Measurements from ENCODE around the gene MBNL2.

MBNL2 gene

GRCh38 chr13:97226013-97226412, 3.9 kb downstream of the MBNL2 start:
- TF ChIP-seq USF1 (IDR thresholded peaks at IDR 0.05) (no peak), FOXM1 (IDR thresholded peaks at IDR 0.05; ENCODE audit: borderline replicate concordance, low read depth) (no peak), REST (IDR thresholded peaks at IDR 0.05; ENCODE audit: low read depth) (no peak), TAF1 (IDR thresholded peaks at IDR 0.05; ENCODE audit: low read depth) (no peak), ZBTB7A (IDR thresholded peaks at IDR 0.05; ENCODE audit: low read depth) (no peak), TCF12 (IDR thresholded peaks at IDR 0.05; ENCODE audit: low read depth) (no peak), RAD21 (IDR thresholded peaks at IDR 0.05; ENCODE audit: low read depth) (no peak), NFIC (IDR thresholded peaks at IDR 0.05) (no peak), CEBPB (IDR thresholded peaks at IDR 0.05) (no peak), EP300 (IDR thresholded peaks at IDR 0.05; ENCODE audit: borderline replicate concordance) (no peak), EGR1 (IDR thresholded peaks at IDR 0.05) (no peak), CREB1 (IDR thresholded peaks at IDR 0.05; ENCODE audit: low read depth) (no peak), YY1 (IDR thresholded peaks at IDR 0.05; ENCODE audit: low read depth) (no peak), TEAD4 (IDR thresholded peaks at IDR 0.05) (no peak), MAX (IDR thresholded peaks at IDR 0.05) (no peak)

GRCh38 chr13:97226788-97227627, 4.9 kb downstream of the MBNL2 start:
- no peak for TF ChIP-seq NFIC (IDR thresholded peaks at IDR 0.05)
- TF ChIP-seq YY1 (IDR thresholded peaks at IDR 0.05; ENCODE audit: low read depth), result no peak
- no peak for TF ChIP-seq TEAD4 (IDR thresholded peaks at IDR 0.05)
- TF ChIP-seq CEBPB (IDR thresholded peaks at IDR 0.05), result no peak

GRCh38 chr13:97228850-97229521, 6.9 kb downstream of the MBNL2 start:
- TF ChIP-seq TEAD4 (IDR thresholded peaks at IDR 0.05) (no peak), CREB1 (IDR thresholded peaks at IDR 0.05; ENCODE audit: low read depth) (no peak), USF1 (IDR thresholded peaks at IDR 0.05) (no peak), CEBPB (IDR thresholded peaks at IDR 0.05) (peak; percentile 41; the same call in 1 of the 2 replicates)

- TF ChIP-seq TCF12 (IDR thresholded peaks at IDR 0.05; ENCODE audit: low read depth), result no peak
- no peak for TF ChIP-seq YY1 (IDR thresholded peaks at IDR 0.05; ENCODE audit: low read depth)
- TF ChIP-seq REST (IDR thresholded peaks at IDR 0.05; ENCODE audit: low read depth), result no peak
- no peak for TF ChIP-seq TEAD4 (IDR thresholded peaks at IDR 0.05)
- TF ChIP-seq CEBPB (IDR thresholded peaks at IDR 0.05), result no peak
- no peak for TF ChIP-seq TAF1 (IDR thresholded peaks at IDR 0.05; ENCODE audit: low read depth)
- TF ChIP-seq FOXM1 (IDR thresholded peaks at IDR 0.05; ENCODE audit: borderline replicate concordance, low read depth), result no peak
- no peak for TF ChIP-seq USF1 (IDR thresholded peaks at IDR 0.05)
- TF ChIP-seq MAX (IDR thresholded peaks at IDR 0.05), result no peak
- TF ChIP-seq CREB1 (IDR thresholded peaks at IDR 0.05; ENCODE audit: low read depth), result no peak
- TF ChIP-seq ZBTB7A (IDR thresholded peaks at IDR 0.05; ENCODE audit: low read depth), result no peak
- no peak for TF ChIP-seq NFIC (IDR thresholded peaks at IDR 0.05)
- no peak for TF ChIP-seq EGR1 (IDR thresholded peaks at IDR 0.05)
- TF ChIP-seq RAD21 (IDR thresholded peaks at IDR 0.05; ENCODE audit: low read depth), result no peak
- no peak for TF ChIP-seq EP300 (IDR thresholded peaks at IDR 0.05; ENCODE audit: borderline replicate concordance)
Observed at GRCh38 chr13:97229699-97230098, 7.6 kb downstream of the MBNL2 start.

GRCh38 chr13:97231118-97231828, 9.1 kb downstream of the MBNL2 start:
- no peak for TF ChIP-seq FOXM1 (IDR thresholded peaks at IDR 0.05; ENCODE audit: borderline replicate concordance, low read depth)
- TF ChIP-seq NFIC (IDR thresholded peaks at IDR 0.05), result no peak
- no peak for TF ChIP-seq REST (IDR thresholded peaks at IDR 0.05; ENCODE audit: low read depth)
- TF ChIP-seq ZBTB7A (IDR thresholded peaks at IDR 0.05; ENCODE audit: low read depth), result no peak
- no peak for TF ChIP-seq TCF12 (IDR thresholded peaks at IDR 0.05; ENCODE audit: low read depth)
- TF ChIP-seq TEAD4 (IDR thresholded peaks at IDR 0.05), result no peak
- no peak for TF ChIP-seq EP300 (IDR thresholded peaks at IDR 0.05; ENCODE audit: borderline replicate concordance)
- TF ChIP-seq YY1 (IDR thresholded peaks at IDR 0.05; ENCODE audit: low read depth), result no peak
- no peak for TF ChIP-seq TAF1 (IDR thresholded peaks at IDR 0.05; ENCODE audit: low read depth)
- TF ChIP-seq CEBPB (IDR thresholded peaks at IDR 0.05), result no peak
- no peak for TF ChIP-seq EGR1 (IDR thresholded peaks at IDR 0.05)
- no peak for TF ChIP-seq USF1 (IDR thresholded peaks at IDR 0.05)
- no peak for TF ChIP-seq MAX (IDR thresholded peaks at IDR 0.05)
- no peak for TF ChIP-seq RAD21 (IDR thresholded peaks at IDR 0.05; ENCODE audit: low read depth)
- TF ChIP-seq CREB1 (IDR thresholded peaks at IDR 0.05; ENCODE audit: low read depth), result no peak
